WTC11 (cell line): Measurements from ENCODE around the gene GADL1.

Source experiments
- CTCF ChIP-seq: fragments of 200-600 bp; IDR thresholded peaks from 2 replicates; pipeline ENCODE4 v1.8.0; 2022; ENCODE audit warnings: antibody characterized with exemption
- IRF1 ChIP-seq: sonication (generic); formaldehyde crosslinking; IDR thresholded peaks from 2 replicates; pipeline ENCODE4 v1.8.0; 2023; ENCODE audit warnings: missing genetic modification reagents

DNA sequence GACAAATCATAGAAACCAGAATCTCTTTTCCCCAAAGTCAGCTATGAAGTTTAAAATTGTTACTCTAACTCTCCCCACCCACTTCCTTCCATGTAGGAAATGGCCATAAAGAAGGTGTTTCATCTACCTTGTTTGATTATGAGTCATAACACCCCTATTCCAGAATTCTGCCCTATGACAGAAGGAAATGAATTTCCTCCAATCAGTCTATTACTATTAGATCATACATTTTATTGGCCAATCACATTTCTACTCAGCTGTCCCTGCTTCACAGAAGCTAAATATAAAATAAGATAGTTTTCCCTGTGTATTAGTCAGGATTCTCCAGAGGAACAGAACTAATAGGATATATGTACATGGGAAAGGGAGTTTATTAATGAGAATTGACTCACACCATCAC lies 186.0 kb downstream of the GADL1 start:
- TF ChIP-seq IRF1 = no peak
- no peak for TF ChIP-seq CTCF
